ENCODE results near the gene DOK6. TPM values are rescaled to one million over a fixed set of nuclear protein-coding genes. Genes with fewer than 3 reads are reported as not detected.

Gene DOK6
- total RNA-seq, 4 donors from 2014 or later: 0.13 to 0.17 TPM; not detected in 2

DNA sequence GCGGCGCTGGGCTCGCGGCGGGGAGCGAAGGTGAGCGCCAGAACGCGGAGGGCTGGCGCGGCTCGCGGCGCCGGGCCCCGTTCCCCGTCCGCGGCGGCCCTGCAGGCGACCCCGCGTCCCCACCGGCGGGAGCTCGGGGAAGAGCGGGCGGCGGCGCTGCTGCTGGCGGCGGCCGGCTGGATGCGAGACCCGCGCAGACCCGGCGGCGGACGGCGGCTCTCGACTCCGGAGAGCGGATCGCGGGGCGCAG lies 213 bp downstream of the DOK6 start:
- H3K4me3 ChIP-seq: peak overlapping the region; percentile 42 to 53 (median 46)
- H3K27ac ChIP-seq: no peak overlapping the region
- H3K27me3 ChIP-seq: peaks cover 18 to 41% (median 19%) of the 10 kb centered on the region in 3 donors
- H3K36me3 ChIP-seq: no peaks in the 10 kb centered on the region
- DNase-seq (no peak), ATAC-seq (no peak)
- in situ Hi-C loops (cut with MboI; ENCODE audit: low sequenced_read_pairs in 4 of 4) (no loop called here), intact Hi-C loops (cut with DNase I; ENCODE audit: low total_unique reads) (no loop called here)
- H3K9me3 ChIP-seq: no peaks in the 10 kb centered on the region
- TF ChIP-seq, protein P1, sequence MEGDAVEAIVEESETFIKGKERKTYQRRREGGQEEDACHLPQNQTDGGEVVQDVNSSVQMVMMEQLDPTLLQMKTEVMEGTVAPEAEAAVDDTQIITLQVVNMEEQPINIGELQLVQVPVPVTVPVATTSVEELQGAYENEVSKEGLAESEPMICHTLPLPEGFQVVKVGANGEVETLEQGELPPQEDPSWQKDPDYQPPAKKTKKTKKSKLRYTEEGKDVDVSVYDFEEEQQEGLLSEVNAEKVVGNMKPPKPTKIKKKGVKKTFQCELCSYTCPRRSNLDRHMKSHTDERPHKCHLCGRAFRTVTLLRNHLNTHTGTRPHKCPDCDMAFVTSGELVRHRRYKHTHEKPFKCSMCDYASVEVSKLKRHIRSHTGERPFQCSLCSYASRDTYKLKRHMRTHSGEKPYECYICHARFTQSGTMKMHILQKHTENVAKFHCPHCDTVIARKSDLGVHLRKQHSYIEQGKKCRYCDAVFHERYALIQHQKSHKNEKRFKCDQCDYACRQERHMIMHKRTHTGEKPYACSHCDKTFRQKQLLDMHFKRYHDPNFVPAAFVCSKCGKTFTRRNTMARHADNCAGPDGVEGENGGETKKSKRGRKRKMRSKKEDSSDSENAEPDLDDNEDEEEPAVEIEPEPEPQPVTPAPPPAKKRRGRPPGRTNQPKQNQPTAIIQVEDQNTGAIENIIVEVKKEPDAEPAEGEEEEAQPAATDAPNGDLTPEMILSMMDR (IDR thresholded peaks at IDR 0.05 in 4 of 5, conservative IDR thresholded peaks at IDR 0.05 in 1 of 5): no peak
- no peak for TF ChIP-seq POLR2A (IDR thresholded peaks at IDR 0.05)
- peaks cover 0 to 4% of the 10 kb centered on the region in 2 donors for H3K4me1 ChIP-seq

DNA sequence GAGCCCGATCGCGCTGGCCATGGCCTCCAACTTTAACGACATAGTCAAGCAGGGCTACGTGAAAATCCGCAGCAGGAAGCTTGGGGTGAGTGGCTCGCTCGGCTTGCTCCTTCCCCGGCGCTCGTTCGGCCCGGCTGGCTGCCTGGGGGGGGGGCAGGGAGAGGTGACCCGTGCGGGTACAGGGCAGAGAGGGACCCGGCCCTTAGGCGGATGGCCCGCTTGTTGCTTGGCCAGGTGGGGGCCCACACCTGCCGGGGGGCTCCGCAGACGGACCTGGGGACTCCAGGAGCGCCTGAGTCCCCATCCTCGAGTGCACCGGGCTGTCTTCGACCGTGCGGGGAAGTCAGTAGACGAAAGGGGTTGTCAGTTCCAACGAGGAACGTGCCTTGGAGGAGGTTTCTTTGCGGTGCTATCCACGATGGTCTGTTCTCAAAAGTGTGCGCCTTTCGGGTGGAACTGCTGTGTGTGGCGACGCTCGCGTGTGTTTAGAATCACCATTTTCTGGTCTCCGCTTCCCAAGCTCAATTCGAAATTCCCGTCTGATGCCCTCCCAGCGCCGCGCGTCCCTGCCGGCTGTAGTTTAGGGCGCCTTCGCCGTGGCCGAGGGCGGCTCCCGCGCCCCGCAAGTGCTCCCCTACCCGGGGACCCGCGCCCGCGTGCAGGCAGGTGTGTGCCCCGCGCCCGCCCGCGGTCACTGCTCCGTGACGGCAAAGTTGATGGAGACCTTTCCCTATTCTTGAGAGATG lies 711 bp downstream of the DOK6 start:
- Histone ChIP-seq H3K4me3 (peak overlapping the region; percentile 42 to 53 (median 46)), H3K4me1 (peaks cover 0 to 4% of the 10 kb centered on the region in 2 donors), H3K27me3 (peaks cover 18 to 41% (median 19%) of the 10 kb centered on the region in 3 donors), H3K9me3 (no peaks in the 10 kb centered on the region), H3K36me3 (no peaks in the 10 kb centered on the region), H3K27ac (no peak overlapping the region)
- no peak for DNase-seq
- in situ Hi-C loops (cut with MboI; ENCODE audit: low sequenced_read_pairs in 4 of 4) (no loop called here), intact Hi-C loops (cut with DNase I; ENCODE audit: low total_unique reads) (no loop called here)
- TF ChIP-seq, protein P1 (IDR thresholded peaks at IDR 0.05 in 4 of 5, conservative IDR thresholded peaks at IDR 0.05 in 1 of 5): no peak
- TF ChIP-seq POLR2A (IDR thresholded peaks at IDR 0.05): no peak
- ATAC-seq: no peak

DNA sequence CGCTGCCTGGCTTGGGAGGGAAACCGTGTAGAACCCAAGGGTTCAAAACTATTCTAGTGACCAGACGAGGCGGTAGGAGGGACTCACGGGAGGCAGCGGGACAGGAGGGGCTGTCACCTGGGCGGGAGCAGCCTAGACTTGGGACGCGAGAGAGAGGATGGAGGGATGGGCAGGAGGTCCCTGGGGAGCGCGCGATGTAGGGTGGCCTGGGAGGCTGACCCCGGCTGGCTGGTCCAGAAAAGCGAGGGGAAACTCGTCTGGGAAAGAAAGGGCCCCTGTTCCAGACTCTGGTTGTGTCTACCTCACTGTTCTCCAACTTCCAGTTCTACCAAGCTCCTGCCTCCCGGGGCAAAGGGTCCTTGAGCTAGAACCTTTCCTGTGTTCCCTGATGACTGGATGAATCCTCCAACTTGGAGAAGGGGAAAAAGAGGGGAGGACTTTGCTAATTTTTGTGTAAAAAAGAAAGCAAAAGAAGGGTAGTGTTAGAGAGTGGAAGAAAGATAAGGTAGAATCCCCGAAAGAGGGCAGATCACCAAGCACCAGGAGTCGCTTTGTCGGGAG lies 1.4 kb downstream of the DOK6 start:
- DNase-seq: no peak
- Histone ChIP-seq H3K4me1 (peaks cover 0 to 4% of the 10 kb centered on the region in 2 donors), H3K27ac (no peak overlapping the region), H3K36me3 (no peaks in the 10 kb centered on the region), H3K9me3 (no peaks in the 10 kb centered on the region), H3K27me3 (peaks cover 18 to 41% (median 19%) of the 10 kb centered on the region in 3 donors), H3K4me3 (peak overlapping the region; percentile 42 to 53 (median 46))
- no peak for TF ChIP-seq POLR2A (IDR thresholded peaks at IDR 0.05)
- TF ChIP-seq, protein P1 (IDR thresholded peaks at IDR 0.05 in 4 of 5, conservative IDR thresholded peaks at IDR 0.05 in 1 of 5): no peak
- ATAC-seq: no peak
- intact Hi-C loops (cut with DNase I; ENCODE audit: low total_unique reads) (no loop called here), in situ Hi-C loops (cut with MboI; ENCODE audit: low sequenced_read_pairs in 4 of 4) (no loop called here)

DNA sequence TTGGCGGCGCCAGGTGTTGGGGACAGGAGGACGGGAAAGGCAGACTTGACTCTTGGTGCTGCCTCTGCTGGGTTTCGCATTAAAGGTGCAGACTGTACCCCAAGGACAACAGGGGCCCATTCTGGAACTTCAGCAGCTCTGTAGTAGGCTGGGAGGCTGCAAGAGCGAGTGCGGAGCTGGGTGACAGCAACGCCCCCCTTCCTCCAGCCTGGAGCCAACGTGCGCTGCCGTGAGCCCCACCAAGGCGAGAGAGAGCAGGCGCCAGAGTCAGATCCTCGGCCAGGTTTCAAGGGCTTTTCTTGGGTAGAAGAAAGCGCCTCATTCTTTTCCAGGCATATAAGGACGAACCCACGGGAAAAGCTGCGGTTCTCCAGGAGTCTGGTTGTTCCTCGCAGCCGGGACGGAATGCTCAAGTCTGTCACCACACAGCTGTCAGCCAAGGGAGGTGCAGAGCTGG lies 1.9 kb downstream of the DOK6 start:
- ATAC-seq: no peak
- H3K27ac ChIP-seq: no peak overlapping the region
- H3K36me3 ChIP-seq: no peaks in the 10 kb centered on the region
- TF ChIP-seq, protein P1 (IDR thresholded peaks at IDR 0.05 in 4 of 5, conservative IDR thresholded peaks at IDR 0.05 in 1 of 5): no peak
- TF ChIP-seq POLR2A (IDR thresholded peaks at IDR 0.05): no peak
- peaks cover 18 to 41% (median 19%) of the 10 kb centered on the region in 3 donors for H3K27me3 ChIP-seq
- no peak overlapping the region for H3K4me3 ChIP-seq
- intact Hi-C loops (cut with DNase I; ENCODE audit: low total_unique reads): no loop called here
- H3K9me3 ChIP-seq: no peaks in the 10 kb centered on the region
- in situ Hi-C loops (cut with MboI; ENCODE audit: low sequenced_read_pairs in 4 of 4): no loop called here
- peaks cover 0 to 4% of the 10 kb centered on the region in 2 donors for H3K4me1 ChIP-seq
- no peak for DNase-seq
